HL-60/S4 treated with phorbol 12-myristate 13-acetate at 8.2 ng/mL for 4 days and 3 days (cell line): Measurements from ENCODE around the gene USP34.
"Not testable (repeated sequence)": the region's sequence is repeated elsewhere in the genome, so short reads cannot be mapped to it uniquely, and the experiment has no call there.

Source experiments
- in situ Hi-C: fragments of 300-500 bp; cut with MboI; formaldehyde crosslinking; loops from 2 replicates; pipeline ENCODE4 v1.15.0; 2022; ENCODE audit warnings: low sequenced_read_pairs

Gene USP34

GRCh38 chr2:61196671-61197070 is 274.2 kb downstream of the USP34 start:
- in situ Hi-C loops, result no loop called here

GRCh38 chr2:61194646-61195045 is 276.2 kb downstream of the USP34 start:
- in situ Hi-C loops, result not testable (repeated sequence)

- in situ Hi-C loops, result no loop called here
These were observed 277.0 kb downstream of the USP34 start for GRCh38 chr2:61193670-61194561.

- in situ Hi-C loops, result no loop called here
These were observed 283.8 kb downstream of the USP34 start for GRCh38 chr2:61187085-61187484.

- in situ Hi-C loops, result no loop called here
These were observed 285.6 kb downstream of the USP34 start for GRCh38 chr2:61185231-61185728.

- in situ Hi-C loops, result no loop called here
These were observed 286.6 kb downstream of the USP34 start for GRCh38 chr2:61184263-61184662.

GRCh38 chr2:61183795-61184194 is 287.1 kb downstream of the USP34 start:
- in situ Hi-C loops, result no loop called here

- in situ Hi-C loops, result no loop called here
These were observed 288.9 kb downstream of the USP34 start for GRCh38 chr2:61182059-61182383.

- in situ Hi-C loops, result no loop called here
These were observed 289.4 kb downstream of the USP34 start for GRCh38 chr2:61181382-61182058.

- in situ Hi-C loops, result no loop called here
These were observed 290.2 kb downstream of the USP34 start for GRCh38 chr2:61180686-61181085.

- in situ Hi-C loops, result no loop called here
These were observed 290.9 kb downstream of the USP34 start for GRCh38 chr2:61179701-61180639.

GRCh38 chr2:61178603-61179545 is 292.0 kb downstream of the USP34 start:
- in situ Hi-C loops, result no loop called here

- in situ Hi-C loops, result no loop called here
These were observed 292.9 kb downstream of the USP34 start for GRCh38 chr2:61177727-61178549.

- in situ Hi-C loops, result no loop called here
These were observed 293.8 kb downstream of the USP34 start for GRCh38 chr2:61176755-61177726.

GRCh38 chr2:61175036-61175435 is 295.9 kb downstream of the USP34 start:
- in situ Hi-C loops, result no loop called here

- in situ Hi-C loops, result no loop called here
These were observed 297.8 kb downstream of the USP34 start for GRCh38 chr2:61173116-61173515.

- in situ Hi-C loops, result no loop called here
These were observed 298.2 kb downstream of the USP34 start for GRCh38 chr2:61172671-61173070.

GRCh38 chr2:61167579-61167978 is 303.3 kb downstream of the USP34 start:
- in situ Hi-C loops, result no loop called here
